Endothelial cell of umbilical vein (primary cell): ENCODE data around the gene PLCD1.

Experiments used
- EZH2 ChIP-seq: IDR thresholded peaks from 2 replicates; pipeline ENCODE4 v1.6.1; 2012; ENCODE audit warnings: borderline replicate concordance, low read depth, mild to moderate bottlenecking, moderate library complexity, low read length, inconsistent platforms; ENCODE audit not compliant: severe bottlenecking
- MYC ChIP-seq: IDR thresholded peaks from one replicate; pipeline ENCODE4 v1.6.1; 2011; ENCODE audit warnings: mild to moderate bottlenecking, low read depth, low read length
- POLR2A ChIP-seq: IDR thresholded peaks from 2 replicates; pipeline ENCODE4 v1.6.1; 2012; ENCODE audit warnings: low read depth, mild to moderate bottlenecking, control low read depth, low read length
- POLR2AphosphoS5 ChIP-seq: IDR thresholded peaks from 2 replicates; pipeline ENCODE4 v1.6.1; 2012; ENCODE audit warnings: low read depth, mild to moderate bottlenecking, control low read depth, low read length, moderate library complexity; ENCODE audit not compliant: insufficient read depth
- TF ChIP-seq, protein P1 (sequence below), 2 donors: IDR thresholded peaks; 1 replicate in 1 of 2; 2 replicates in 1 of 2; pipeline ENCODE4 v1.5.1; 2011; ENCODE audit warnings: low read length in 2 of 2, mild to moderate bottlenecking in 2 of 2, moderate library complexity in 2 of 2, control low read depth in 1 of 2, inconsistent platforms in 1 of 2, low read depth in 1 of 2; ENCODE audit not compliant: insufficient read depth in 1 of 2; ENCODE audit errors: extremely low read depth in 1 of 2

DNA sequence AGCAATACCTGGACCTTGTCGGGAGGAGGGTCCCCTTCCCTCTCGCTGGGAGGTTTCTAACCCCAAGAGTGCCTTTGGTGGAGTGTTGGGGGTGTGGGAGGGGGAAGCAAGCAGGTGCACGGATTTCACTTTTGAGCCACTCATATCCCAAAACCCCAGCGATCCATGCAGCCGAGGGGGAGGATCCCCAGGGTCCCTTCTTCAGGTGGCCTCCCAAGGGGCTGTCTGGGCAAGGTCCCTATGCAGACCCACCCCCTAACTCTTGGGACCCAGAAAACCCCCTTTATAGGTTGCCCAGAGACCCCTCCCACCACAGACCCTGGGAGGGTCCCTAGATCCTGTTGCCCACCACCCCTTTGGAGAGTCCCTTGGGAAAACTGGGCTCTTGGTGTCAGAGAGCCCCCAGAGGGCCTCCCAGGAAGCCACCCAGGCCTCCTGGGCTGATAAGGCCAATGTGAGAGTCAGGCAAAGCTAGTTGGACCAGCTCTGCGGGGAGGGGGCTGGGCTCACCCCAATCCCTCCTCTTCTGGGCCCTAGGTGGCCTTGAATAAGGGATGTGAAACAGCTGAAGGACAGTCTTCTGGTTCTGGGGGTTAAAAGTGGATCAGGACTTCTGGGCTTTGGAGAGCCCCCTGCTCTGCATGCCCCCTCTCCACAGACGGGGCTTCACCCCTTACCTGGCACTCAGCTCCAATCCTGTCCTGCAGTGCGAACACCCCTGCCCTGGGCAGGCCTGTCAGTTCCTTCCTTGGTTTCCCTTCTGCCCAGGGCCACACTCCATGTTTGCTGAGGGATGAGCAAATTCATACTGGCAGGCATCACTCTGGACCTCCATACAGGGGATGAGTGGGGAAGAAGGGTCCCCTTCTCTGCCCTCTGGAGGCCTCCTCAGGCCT, 932 bp upstream of the PLCD1 start:
- TF ChIP-seq, protein P1, sequence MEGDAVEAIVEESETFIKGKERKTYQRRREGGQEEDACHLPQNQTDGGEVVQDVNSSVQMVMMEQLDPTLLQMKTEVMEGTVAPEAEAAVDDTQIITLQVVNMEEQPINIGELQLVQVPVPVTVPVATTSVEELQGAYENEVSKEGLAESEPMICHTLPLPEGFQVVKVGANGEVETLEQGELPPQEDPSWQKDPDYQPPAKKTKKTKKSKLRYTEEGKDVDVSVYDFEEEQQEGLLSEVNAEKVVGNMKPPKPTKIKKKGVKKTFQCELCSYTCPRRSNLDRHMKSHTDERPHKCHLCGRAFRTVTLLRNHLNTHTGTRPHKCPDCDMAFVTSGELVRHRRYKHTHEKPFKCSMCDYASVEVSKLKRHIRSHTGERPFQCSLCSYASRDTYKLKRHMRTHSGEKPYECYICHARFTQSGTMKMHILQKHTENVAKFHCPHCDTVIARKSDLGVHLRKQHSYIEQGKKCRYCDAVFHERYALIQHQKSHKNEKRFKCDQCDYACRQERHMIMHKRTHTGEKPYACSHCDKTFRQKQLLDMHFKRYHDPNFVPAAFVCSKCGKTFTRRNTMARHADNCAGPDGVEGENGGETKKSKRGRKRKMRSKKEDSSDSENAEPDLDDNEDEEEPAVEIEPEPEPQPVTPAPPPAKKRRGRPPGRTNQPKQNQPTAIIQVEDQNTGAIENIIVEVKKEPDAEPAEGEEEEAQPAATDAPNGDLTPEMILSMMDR (IDR thresholded peaks at IDR 0.05; ENCODE audit: extremely low read depth in 1 of 2, insufficient read depth in 1 of 2, low read depth in 1 of 2, low read length in 2 of 2), result no peak
- TF ChIP-seq POLR2A (no peak), POLR2AphosphoS5 (no peak), EZH2 (no peak), MYC (no peak)
